HG03432 (cell line): ENCODE measurements around the gene INPP5K.
"Not testable (repeated sequence)": the region's sequence is repeated elsewhere in the genome, so short reads cannot be mapped to it uniquely, and the experiment has no call there.

ENCODE experiments used
- ATAC-seq: cut with Tn5 transposase; IDR thresholded peaks from one replicate; pipeline ENCODE4 v1.9.1; 2021; ENCODE audit warnings: mild to moderate bottlenecking, moderate library complexity; ENCODE audit not compliant: unreplicated experiment

INPP5K gene

GRCh38 chr17:1548032-1548431 is 31.6 kb upstream of the INPP5K start:
- no peak for ATAC-seq

GRCh38 chr17:1546292-1546922 is 30.0 kb upstream of the INPP5K start:
- ATAC-seq, result no peak

GRCh38 chr17:1545618-1546017 is 29.2 kb upstream of the INPP5K start:
- ATAC-seq, result no peak

- no peak for ATAC-seq
These were observed 25.9 kb upstream of the INPP5K start for GRCh38 chr17:1542316-1542715.

GRCh38 chr17:1541367-1541904 is 25.0 kb upstream of the INPP5K start:
- ATAC-seq, result no peak

GRCh38 chr17:1539811-1540210 is 23.4 kb upstream of the INPP5K start:
- ATAC-seq, result no peak

- ATAC-seq, result no peak
These were observed 19.3 kb upstream of the INPP5K start for GRCh38 chr17:1535737-1536136.

GRCh38 chr17:1533661-1534325 is 17.4 kb upstream of the INPP5K start:
- no peak for ATAC-seq

- ATAC-seq, result no peak
These were observed 16.6 kb upstream of the INPP5K start for GRCh38 chr17:1532836-1533602.

GRCh38 chr17:1529863-1530262 is 13.5 kb upstream of the INPP5K start:
- ATAC-seq, result no peak

GRCh38 chr17:1526876-1527275 is 10.5 kb upstream of the INPP5K start:
- not testable (repeated sequence) for ATAC-seq

- ATAC-seq, result no peak
These were observed 6.2 kb upstream of the INPP5K start for GRCh38 chr17:1522626-1523025.

- no peak for ATAC-seq
These were observed 4.8 kb upstream of the INPP5K start for GRCh38 chr17:1521086-1521640.

GRCh38 chr17:1519678-1520077 is 3.3 kb upstream of the INPP5K start:
- ATAC-seq, result no peak

GRCh38 chr17:1518410-1518809 is 2.0 kb upstream of the INPP5K start:
- no peak for ATAC-seq

GRCh38 chr17:1515640-1516387 is 598 bp downstream of the INPP5K start:
- ATAC-seq, result no peak

GRCh38 chr17:1512351-1512750 is 4.1 kb downstream of the INPP5K start:
- no peak for ATAC-seq

- ATAC-seq, result no peak
These were observed 4.6 kb downstream of the INPP5K start for GRCh38 chr17:1511756-1512321.

- ATAC-seq, result no peak
These were observed 5.1 kb downstream of the INPP5K start for GRCh38 chr17:1511290-1511689.

- ATAC-seq, result no peak
These were observed 7.0 kb downstream of the INPP5K start for GRCh38 chr17:1509290-1509881.
